ENCODE results near the gene AACS. TPM values are rescaled to one million over a fixed set of nuclear protein-coding genes. Genes with fewer than 3 reads are reported as not detected.
"Not testable (repeated sequence)": the region's sequence is repeated elsewhere in the genome, so short reads cannot be mapped to it uniquely, and the experiment has no call there.

Gene AACS
- total and polyA plus RNA-seq, 10 of the 15 experiments (the other 5 are each of a cell fraction or from before 2014, with no cell fraction given): 10.1 to 34.0 (median 21.1) TPM

DNA sequence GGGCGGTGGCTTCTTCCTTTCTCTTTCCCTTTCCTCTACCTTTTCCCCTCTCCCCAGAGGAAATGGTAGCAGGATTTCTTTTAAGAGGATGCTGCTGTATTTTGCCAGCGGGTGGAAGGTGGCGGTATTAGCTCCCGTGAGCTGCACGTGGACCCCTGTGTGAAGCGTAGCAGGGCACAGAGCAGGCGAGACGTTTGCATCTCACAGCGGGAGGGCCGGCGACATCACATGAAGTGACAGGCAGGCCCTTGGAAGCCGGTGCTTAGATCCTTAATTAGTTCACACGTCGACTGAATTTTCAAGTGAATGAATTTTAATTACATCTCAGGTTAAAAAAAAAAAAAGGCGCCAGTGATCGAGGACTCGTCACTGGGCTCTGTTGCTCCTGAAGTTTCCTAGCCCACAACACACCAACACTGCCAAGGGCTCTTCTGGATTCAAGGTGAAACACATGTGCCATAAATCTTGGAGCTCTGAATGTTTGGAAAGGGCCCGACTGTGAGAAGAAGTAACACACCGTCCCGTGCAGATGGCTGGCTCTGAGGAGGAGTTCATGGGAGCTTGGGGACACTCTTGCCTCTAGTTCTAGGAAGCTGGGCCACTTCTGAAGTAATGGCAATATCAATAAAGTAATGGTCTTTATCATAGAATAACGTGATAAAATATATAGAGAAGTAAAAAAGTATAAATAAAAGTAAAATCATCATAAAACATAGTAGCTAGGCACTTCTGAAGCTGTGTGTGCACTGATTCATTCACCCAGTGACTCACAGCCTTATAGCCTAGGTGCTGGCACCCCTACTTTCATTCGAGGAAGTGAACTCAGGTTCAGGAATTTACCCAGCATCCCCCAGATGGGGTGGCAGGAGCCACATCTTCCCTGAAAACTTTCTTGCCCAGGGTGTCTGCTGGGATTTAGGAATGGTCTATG, 75.3 kb downstream of the AACS start:
- DNase-seq (ENCODE audit: low read depth, low spot score) (no peak), FAIRE-seq (no peak), ATAC-seq (no peak)
- no peak overlapping the region for H3K4me2 ChIP-seq (ENCODE audit: control insufficient read depth, insufficient read depth)
- no peak overlapping the region for H3K4me3 ChIP-seq
- TF ChIP-seq BACH1 (IDR thresholded peaks at IDR 0.05; ENCODE audit: borderline replicate concordance): no peak
- H3K9ac ChIP-seq (ENCODE audit: control insufficient read depth, insufficient read depth, low read length): no peak overlapping the region
- no peaks in the 10 kb centered on the region for H3K27me3 ChIP-seq (replicated peaks in 1 of 2; ENCODE audit: control insufficient read depth in 2 of 2, insufficient read depth in 2 of 2, low read length in 1 of 2)
- CTCF ChIA-PET: no interaction called here
- no peaks in the 10 kb centered on the region; a peak in 3 of 4 replicates for H3K36me3 ChIP-seq (ENCODE audit: control insufficient read depth in 2 of 2, insufficient read depth in 2 of 2, low read length in 1 of 2)
- SMC1A ChIA-PET (ENCODE audit: uncharacterized antibody, unreplicated experiment): no interaction called here
- H2AFZ ChIP-seq (ENCODE audit: control insufficient read depth, low read depth, low read length): no peak overlapping the region
- no peak overlapping the region for H3K27ac ChIP-seq (ENCODE audit: control insufficient read depth, insufficient read depth)
- no peaks in the 10 kb centered on the region for H3K79me2 ChIP-seq (ENCODE audit: control insufficient read depth, insufficient read depth, low read length)
- in situ Hi-C loops (cut with MboI) (no loop called here), intact Hi-C loops (cut with micrococcal nuclease; ENCODE audit: unreplicated experiment) (no loop called here)
- 90% methylated on average over 21 of the region's 22 CpGs for WGBS (ENCODE audit: insufficient coverage, insufficient replicate concordance, low lambda C conversion rate, missing lambda C conversion rate)
- H3K4me1 ChIP-seq (ENCODE audit: control insufficient read depth, insufficient read depth, low read length): no peaks in the 10 kb centered on the region
- BruUV-seq (replicated peaks): no TSS peak
- H3K9me3 ChIP-seq (replicated peaks; ENCODE audit: control insufficient read depth, insufficient read depth, low read length): no peaks in the 10 kb centered on the region
- POLR2A ChIA-PET: no interaction called here
- RAD21 ChIA-PET (ENCODE audit: unreplicated experiment): interaction anchor here (1.0 kb wide), 1 partner anchor 9 kb away, joined by 3 read pairs; no protein-coding TSS in a partner anchor
- H4K20me1 ChIP-seq (ENCODE audit: control insufficient read depth, insufficient read depth): 0 out of 2 replicates have a peak, but pooled peaks cover 2% of the 10 kb centered on the region

DNA sequence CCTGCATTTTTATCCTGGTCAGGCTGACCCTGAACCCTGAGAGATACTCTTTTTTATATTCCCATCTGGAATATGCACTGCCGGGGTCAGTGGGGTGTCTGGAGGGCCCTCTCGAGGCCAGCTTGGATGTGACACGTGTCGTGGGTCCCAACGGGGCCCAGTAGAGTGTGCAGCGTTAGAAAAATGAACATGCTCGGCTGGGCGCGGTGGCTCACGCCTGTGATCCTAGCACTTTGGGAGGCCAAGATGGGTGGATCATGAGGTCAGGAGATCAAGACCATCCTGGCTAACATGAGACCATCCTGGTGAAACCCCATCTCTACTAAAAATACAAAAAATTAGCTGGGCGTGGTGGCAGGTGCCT, 76.0 kb downstream of the AACS start:
- SMC1A ChIA-PET (ENCODE audit: uncharacterized antibody, unreplicated experiment); H3K36me3 ChIP-seq (ENCODE audit: control insufficient read depth in 2 of 2, insufficient read depth in 2 of 2, low read length in 1 of 2); H3K4me3 ChIP-seq; H3K27me3 ChIP-seq (replicated peaks in 1 of 2; ENCODE audit: control insufficient read depth in 2 of 2, insufficient read depth in 2 of 2, low read length in 1 of 2); H3K4me1 ChIP-seq (ENCODE audit: control insufficient read depth, insufficient read depth, low read length); H3K4me2 ChIP-seq (ENCODE audit: control insufficient read depth, insufficient read depth); intact Hi-C loops (cut with micrococcal nuclease; ENCODE audit: unreplicated experiment); H4K20me1 ChIP-seq (ENCODE audit: control insufficient read depth, insufficient read depth); BruUV-seq (replicated peaks); H3K9me3 ChIP-seq (replicated peaks; ENCODE audit: control insufficient read depth, insufficient read depth, low read length); POLR2A ChIA-PET; H3K9ac ChIP-seq (ENCODE audit: control insufficient read depth, insufficient read depth, low read length); CTCF ChIA-PET; in situ Hi-C loops (cut with MboI); H3K27ac ChIP-seq (ENCODE audit: control insufficient read depth, insufficient read depth); H3K79me2 ChIP-seq (ENCODE audit: control insufficient read depth, insufficient read depth, low read length); H2AFZ ChIP-seq (ENCODE audit: control insufficient read depth, low read depth, low read length); ATAC-seq; DNase-seq (ENCODE audit: low read depth, low spot score); FAIRE-seq: not testable (repeated sequence)
- WGBS (ENCODE audit: insufficient coverage, insufficient replicate concordance, low lambda C conversion rate, missing lambda C conversion rate): 93% methylated on average over 11 of the region's 11 CpGs
- RAD21 ChIA-PET (ENCODE audit: unreplicated experiment): interaction anchor here (1.0 kb wide), 1 partner anchor 8 kb away, joined by 3 read pairs; no protein-coding TSS in a partner anchor
